ENCODE data around the gene DERA. TPM values are rescaled to one million over a fixed set of nuclear protein-coding genes. Genes with fewer than 3 reads are reported as not detected.
"Not testable (repeated sequence)": the region's sequence is repeated elsewhere in the genome, so short reads cannot be mapped to it uniquely, and the experiment has no call there.

Gene DERA
- total RNA-seq, 3 donors from 2014 or later: 28.8 to 51.7 (median 44.2) TPM

DNA sequence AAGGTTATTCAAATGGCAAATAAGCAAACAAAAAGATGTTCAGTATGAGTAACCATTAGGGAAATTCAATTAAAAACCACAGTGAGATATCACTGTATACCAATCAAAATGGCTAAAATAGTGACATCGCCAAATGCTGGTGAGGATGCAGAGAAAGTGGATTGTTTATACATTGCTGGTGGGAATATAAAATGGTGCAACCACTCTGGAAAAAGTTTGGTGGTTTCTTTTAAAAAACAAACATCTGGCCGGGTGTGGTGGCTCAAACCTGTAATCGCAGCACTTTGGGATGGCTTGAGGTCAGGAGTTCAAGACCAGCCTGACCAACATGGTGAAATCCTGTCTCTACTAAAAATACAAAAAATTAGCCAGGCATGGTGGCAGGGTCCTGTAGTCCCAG is 42.9 kb upstream of the DERA start:
- intact Hi-C loops (cut with DNase I; ENCODE audit: low total_unique reads): loop anchor here (5.0 kb wide), 1 partner anchor 86 kb away; no protein-coding TSS in a partner anchor
- H3K27me3 ChIP-seq: no peaks in the 10 kb centered on the region
- no peak for TF ChIP-seq POLR2AphosphoS5 (IDR thresholded peaks at IDR 0.05)
- TF ChIP-seq, protein P1, sequence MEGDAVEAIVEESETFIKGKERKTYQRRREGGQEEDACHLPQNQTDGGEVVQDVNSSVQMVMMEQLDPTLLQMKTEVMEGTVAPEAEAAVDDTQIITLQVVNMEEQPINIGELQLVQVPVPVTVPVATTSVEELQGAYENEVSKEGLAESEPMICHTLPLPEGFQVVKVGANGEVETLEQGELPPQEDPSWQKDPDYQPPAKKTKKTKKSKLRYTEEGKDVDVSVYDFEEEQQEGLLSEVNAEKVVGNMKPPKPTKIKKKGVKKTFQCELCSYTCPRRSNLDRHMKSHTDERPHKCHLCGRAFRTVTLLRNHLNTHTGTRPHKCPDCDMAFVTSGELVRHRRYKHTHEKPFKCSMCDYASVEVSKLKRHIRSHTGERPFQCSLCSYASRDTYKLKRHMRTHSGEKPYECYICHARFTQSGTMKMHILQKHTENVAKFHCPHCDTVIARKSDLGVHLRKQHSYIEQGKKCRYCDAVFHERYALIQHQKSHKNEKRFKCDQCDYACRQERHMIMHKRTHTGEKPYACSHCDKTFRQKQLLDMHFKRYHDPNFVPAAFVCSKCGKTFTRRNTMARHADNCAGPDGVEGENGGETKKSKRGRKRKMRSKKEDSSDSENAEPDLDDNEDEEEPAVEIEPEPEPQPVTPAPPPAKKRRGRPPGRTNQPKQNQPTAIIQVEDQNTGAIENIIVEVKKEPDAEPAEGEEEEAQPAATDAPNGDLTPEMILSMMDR (IDR thresholded peaks at IDR 0.05): no peak
- no peak for DNase-seq (ENCODE audit: low spot score in 2 of 2)
- no peaks in the 10 kb centered on the region for H3K36me3 ChIP-seq
- H3K4me1 ChIP-seq: no peaks in the 10 kb centered on the region
- H3K9me3 ChIP-seq: no peaks in the 10 kb centered on the region
- H3K4me3 ChIP-seq: no peak overlapping the region
- H3K27ac ChIP-seq: no peak overlapping the region

DNA sequence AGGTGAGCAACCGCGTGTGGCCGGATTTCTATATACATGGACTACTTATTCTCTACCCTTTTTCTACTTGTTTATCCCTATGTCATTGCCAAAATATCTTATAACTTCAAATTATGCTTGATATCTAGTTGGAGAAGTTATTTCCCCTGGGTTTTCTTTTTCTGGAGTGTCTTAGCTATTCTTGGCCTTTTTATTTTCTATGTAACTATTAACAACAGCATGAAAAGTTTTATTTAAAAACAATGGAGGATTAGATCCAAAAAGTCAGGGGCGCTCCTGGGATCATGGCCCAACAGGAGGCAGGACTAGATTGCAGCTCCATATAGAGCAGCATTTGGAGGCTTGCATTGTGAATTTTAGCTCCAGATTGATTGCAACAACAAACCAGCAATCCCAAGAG is 37.6 kb upstream of the DERA start:
- no peaks in the 10 kb centered on the region for H3K4me1 ChIP-seq
- H3K27me3 ChIP-seq: no peaks in the 10 kb centered on the region
- intact Hi-C loops (cut with DNase I; ENCODE audit: low total_unique reads): no loop called here
- no peaks in the 10 kb centered on the region for H3K36me3 ChIP-seq
- no peak for DNase-seq (ENCODE audit: low spot score in 2 of 2)
- H3K9me3 ChIP-seq: no peaks in the 10 kb centered on the region
- no peak overlapping the region for H3K4me3 ChIP-seq
- TF ChIP-seq, protein P1 (IDR thresholded peaks at IDR 0.05): no peak
- no peak for TF ChIP-seq POLR2AphosphoS5 (IDR thresholded peaks at IDR 0.05)
- TF ChIP-seq POLR2A (IDR thresholded peaks at IDR 0.05): no peak
- no peak overlapping the region for H3K27ac ChIP-seq

DNA sequence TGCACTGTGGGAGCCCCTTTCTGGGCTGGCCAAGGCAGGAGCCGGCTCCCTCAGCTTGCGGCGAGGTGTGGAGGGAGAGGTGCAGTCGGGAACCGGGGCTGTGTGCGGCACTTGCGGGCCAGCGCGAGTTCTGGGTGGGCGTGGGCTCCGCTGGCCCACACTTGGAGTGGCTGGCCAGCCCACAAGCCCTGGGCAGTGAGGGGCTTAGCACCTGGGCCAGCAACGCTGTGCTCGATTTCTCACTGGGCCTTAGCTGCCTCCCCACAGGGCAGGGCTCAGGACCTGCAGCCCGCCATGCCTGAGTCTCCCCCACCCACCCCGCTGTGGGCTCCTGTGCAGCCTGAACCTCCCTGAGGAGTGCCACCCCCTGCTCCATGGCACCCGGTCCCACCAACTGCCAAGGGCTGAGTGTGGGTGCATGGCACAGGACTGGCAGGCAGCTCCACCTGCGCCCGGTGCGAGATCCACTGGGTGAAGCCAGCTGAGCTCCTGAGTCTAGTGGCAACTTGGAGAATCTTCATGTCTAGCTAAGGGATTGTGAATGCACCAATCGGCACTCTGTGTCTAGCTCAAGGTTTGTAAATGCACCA is 36.5 kb upstream of the DERA start:
- H3K27me3 ChIP-seq; H3K9me3 ChIP-seq; H3K4me3 ChIP-seq; H3K4me1 ChIP-seq; DNase-seq (ENCODE audit: low spot score in 2 of 2); intact Hi-C loops (cut with DNase I; ENCODE audit: low total_unique reads); H3K27ac ChIP-seq; H3K36me3 ChIP-seq: not testable (repeated sequence)

DNA sequence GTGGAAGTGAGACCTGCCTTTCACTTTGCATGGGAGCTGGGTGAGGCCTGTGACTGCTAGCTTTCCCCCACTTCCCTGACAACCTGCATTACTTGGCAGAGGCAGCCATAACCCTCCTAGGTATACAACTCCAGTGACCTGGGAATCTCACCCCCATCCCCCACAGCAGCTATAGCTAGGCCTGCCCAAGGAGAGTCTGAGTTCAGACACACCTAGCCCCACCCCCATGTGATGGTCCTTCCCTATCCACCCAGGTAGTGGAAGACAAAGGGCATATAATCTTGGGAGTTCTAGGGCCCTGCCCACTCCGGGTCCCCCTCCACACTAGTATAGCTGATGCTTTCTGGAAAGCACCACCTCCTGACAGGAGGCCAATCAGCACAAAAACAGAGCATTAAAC is 35.3 kb upstream of the DERA start:
- DNase-seq (ENCODE audit: low spot score in 2 of 2): no peak
- H3K36me3 ChIP-seq: no peaks in the 10 kb centered on the region
- no peaks in the 10 kb centered on the region for H3K4me1 ChIP-seq
- no peak for TF ChIP-seq POLR2AphosphoS5 (IDR thresholded peaks at IDR 0.05)
- TF ChIP-seq, protein P1 (IDR thresholded peaks at IDR 0.05): no peak
- TF ChIP-seq POLR2A (IDR thresholded peaks at IDR 0.05): no peak
- H3K9me3 ChIP-seq: no peaks in the 10 kb centered on the region
- no peak overlapping the region for H3K4me3 ChIP-seq
- no peaks in the 10 kb centered on the region for H3K27me3 ChIP-seq
- intact Hi-C loops (cut with DNase I; ENCODE audit: low total_unique reads): no loop called here
- no peak overlapping the region for H3K27ac ChIP-seq

DNA sequence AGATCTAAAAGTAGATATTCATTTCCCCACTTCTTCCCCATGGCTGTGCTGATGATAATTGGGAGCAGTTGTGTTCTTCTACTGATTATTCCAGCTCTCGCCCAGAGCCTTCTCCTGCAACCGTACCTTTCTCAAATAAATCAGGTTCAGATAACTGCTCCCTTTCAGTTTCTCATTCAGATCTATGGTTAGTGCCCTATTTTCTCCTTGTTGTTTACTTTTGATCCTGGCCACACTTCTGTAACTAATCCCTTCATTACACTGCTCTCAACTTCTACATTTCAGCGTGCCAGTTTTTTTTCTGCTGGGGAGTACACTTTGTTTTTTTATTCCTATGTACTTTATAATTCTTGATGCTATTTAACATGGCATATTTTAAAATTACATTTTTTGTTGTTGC is 31.7 kb upstream of the DERA start:
- intact Hi-C loops (cut with DNase I; ENCODE audit: low total_unique reads): no loop called here
- peaks cover 3 to 5% of the 10 kb centered on the region in 2 donors for H3K4me1 ChIP-seq
- H3K9me3 ChIP-seq: no peaks in the 10 kb centered on the region
- TF ChIP-seq, protein P1 (IDR thresholded peaks at IDR 0.05): no peak
- TF ChIP-seq POLR2A (IDR thresholded peaks at IDR 0.05): no peak
- no peak for TF ChIP-seq POLR2AphosphoS5 (IDR thresholded peaks at IDR 0.05)
- H3K4me3 ChIP-seq: no peak overlapping the region
- H3K36me3 ChIP-seq: no peaks in the 10 kb centered on the region
- no peak overlapping the region for H3K27ac ChIP-seq
- no peaks in the 10 kb centered on the region for H3K27me3 ChIP-seq
- no peak for DNase-seq (ENCODE audit: low spot score in 2 of 2)

DNA sequence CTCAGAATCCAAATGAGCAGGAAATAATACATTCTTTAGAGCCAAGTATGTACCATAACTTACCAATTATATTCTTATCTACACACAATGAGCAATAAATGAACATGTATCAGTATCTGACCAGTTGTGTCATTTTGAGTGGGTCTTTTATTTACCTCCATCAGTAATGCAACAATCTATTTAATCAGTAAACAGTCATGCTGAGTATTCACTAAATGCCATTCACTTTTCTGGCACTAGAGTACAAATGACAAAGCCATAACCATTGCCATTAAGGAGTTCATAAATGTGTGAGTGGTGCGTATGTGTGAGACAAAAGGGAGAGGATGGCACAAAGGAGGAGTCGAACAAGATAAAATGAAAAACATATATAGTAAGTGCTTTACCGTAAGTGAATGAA is 30.4 kb upstream of the DERA start:
- TF ChIP-seq, protein P1 (IDR thresholded peaks at IDR 0.05): no peak
- no peak for TF ChIP-seq POLR2A (IDR thresholded peaks at IDR 0.05)
- TF ChIP-seq POLR2AphosphoS5 (IDR thresholded peaks at IDR 0.05): no peak
- Histone ChIP-seq H3K4me1 (peaks cover 3 to 5% of the 10 kb centered on the region in 2 donors), H3K36me3 (no peaks in the 10 kb centered on the region), H3K27me3 (no peaks in the 10 kb centered on the region), H3K27ac (no peak overlapping the region), H3K4me3 (no peak overlapping the region), H3K9me3 (no peaks in the 10 kb centered on the region)
- DNase-seq (ENCODE audit: low spot score in 2 of 2): no peak
- intact Hi-C loops (cut with DNase I; ENCODE audit: low total_unique reads): no loop called here

Data from breast epithelium (tissue), 4 donors.